GM21423 (cell line): Measurements from ENCODE around the gene ZSWIM3.
"Not testable (repeated sequence)": the region's sequence is repeated elsewhere in the genome, so short reads cannot be mapped to it uniquely, and the experiment has no call there.

Experiments used
- ATAC-seq: cut with Tn5 transposase; IDR thresholded peaks from one replicate; pipeline ENCODE4 v1.9.1; 2021; ENCODE audit warnings: mild to moderate bottlenecking, moderate library complexity; ENCODE audit not compliant: unreplicated experiment

Gene ZSWIM3

DNA sequence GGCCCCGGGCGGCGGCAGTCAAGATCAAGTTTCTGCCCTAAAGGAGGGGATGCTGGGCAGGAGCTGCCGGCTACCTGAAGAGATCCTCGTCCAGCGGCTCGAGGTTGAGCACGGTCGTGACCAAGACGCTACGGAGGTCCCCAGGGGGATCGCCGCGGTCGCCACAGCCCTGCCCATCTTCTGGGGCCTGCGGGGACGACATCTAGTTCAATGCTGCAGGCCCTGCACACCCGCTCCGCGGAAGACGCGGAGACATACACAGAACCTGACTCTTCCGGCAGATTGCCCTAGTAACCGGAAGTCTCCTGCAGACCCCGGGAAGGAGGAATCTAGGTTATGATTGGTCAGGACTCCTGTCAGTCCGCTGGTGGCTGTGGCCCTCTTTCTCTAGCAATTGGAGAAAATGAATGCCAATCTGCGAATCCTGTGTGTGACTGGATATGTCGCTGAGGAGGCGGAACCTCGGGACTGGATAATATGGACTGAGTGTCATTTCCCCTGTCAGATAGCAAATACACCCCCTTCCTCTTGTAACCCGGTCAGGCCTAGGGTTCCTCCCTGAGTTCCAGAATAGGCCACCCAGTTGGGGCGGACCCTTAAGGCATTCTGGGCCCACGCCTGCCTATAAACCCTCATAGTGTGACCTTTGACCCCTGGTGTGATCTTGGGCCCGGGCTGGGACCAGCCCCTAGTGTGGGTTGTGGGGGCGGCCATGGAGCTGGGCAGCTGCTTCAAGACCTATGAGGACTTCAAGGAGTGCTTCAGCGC, at the start of gene ZSWIM3, which contains the start of gene ACOT8:
Gene ZSWIM3 (plus strand): TSS at position 501 of the 768 bp plus-strand sequence. CDS start 212 bp downstream, at position 713.
Gene ACOT8 (minus strand): TSS at position 279 of the 768 bp plus-strand sequence. CDS start 77 bp downstream, at position 202.
- peak; percentile 96 for ATAC-seq

DNA sequence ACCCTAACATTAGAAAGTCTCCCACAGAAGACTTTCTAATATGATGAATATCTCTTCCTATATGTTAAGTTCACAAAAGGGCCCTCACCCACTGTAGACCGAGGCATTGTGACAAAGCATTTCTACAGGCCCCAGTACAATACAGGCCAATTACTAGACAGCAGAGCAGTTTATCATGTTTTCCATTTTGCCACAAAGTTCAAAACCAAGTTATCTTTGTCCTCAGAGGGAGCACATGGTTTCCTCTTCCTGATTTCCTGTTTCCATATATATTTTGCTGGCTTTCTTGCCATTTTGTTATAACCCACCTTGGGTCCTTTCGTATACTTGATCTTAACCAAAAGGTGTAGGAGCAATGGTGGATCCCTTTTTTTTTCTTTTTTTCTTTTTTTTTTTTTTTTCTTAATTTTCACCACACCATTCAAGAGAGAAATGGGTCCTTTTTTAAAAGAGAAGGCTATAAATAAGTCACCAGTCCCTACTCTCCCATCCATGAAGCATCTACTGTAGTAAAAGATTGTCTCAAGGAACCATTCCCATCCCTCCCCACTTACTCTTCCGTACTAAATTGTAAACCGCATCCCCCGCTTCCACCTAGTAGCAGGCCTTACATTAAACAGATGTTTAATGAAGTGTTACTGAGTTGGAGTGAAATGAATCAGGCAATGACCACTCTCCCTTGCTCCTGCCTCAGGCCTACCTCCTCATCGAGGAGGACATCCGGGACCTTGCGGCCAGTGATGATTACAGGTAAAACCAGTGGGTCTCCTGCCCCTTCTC, 47.0 kb upstream of the ZSWIM3 start:
- no peak for ATAC-seq

DNA sequence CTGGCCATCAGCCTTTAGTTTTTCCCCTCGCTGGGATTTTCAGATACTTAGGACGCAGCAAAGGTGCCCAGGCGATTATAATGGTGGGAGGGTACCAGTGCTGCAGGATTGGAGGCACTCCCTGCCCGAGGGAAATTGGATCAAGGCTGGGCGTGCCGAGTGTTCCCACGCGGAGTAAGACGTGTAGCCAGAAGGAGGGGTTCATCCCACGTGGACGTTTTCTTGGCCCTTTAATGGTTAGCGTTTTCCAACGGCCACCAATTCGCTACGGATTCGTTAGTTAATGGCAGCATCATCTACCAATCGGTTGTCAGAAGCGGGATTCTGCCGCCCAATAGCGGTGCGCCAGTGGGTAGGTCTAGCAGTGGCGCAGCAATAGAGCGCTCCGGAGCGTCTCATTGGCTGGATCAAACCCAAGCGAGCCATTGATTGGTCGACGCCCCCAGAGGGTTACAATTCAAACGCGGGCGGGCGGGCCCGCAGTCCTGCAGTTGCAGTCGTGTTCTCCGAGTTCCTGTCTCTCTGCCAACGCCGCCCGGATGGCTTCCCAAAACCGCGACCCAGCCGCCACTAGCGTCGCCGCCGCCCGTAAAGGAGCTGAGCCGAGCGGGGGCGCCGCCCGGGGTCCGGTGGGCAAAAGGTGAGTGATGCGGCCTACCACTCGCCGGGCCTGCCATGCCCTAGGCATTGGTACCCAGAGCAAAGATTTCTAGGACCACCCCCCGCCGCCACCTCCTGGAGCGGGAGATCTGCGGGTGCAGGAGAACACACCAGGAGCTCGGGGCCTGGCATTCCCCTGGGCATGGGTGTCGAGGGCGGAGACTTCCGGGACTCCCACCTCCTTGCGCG, 45.0 kb upstream of the ZSWIM3 start, which contains the start of gene UBE2C:
Gene UBE2C (plus strand): TSS at position 488 of the 849 bp plus-strand sequence. CDS start 52 bp downstream, at position 540.
- peak; percentile 98 for ATAC-seq

DNA sequence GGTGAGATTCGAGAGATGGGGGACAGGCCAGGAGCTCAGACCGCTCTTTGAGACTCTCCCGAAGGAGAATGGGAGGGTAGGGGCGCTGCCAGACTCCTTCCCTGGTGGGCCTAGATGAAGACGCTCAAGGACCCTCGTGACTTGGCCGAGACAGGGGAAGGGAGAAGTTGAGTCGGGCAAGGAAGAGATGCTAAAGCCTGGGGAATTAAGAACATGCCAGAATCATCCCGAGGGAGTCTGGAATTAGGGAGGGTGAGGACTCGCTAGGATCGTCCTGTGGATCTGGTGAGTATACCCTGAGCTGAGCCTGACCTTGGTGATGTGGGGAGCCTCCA, 44.4 kb upstream of the ZSWIM3 start:
- ATAC-seq, result no peak

DNA sequence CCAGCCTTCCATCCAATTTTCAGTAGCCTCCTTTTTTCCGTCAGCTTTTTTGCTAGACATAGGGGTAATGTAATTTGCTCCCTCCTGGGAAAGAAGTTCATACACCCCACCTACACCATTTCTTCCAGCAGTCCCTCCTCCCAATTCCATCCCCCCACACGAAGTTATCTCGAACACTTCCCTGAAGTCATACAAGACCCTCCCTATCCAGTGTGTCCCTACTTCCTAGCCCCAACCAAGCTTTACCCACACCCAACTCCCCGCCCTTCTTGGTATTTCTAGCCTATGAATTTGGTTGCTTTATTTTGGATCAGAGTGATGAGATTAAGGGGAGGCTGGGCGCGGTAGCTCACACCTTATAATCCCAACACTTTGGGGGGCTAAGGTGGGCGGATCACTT, 43.9 kb upstream of the ZSWIM3 start:
- no peak for ATAC-seq

DNA sequence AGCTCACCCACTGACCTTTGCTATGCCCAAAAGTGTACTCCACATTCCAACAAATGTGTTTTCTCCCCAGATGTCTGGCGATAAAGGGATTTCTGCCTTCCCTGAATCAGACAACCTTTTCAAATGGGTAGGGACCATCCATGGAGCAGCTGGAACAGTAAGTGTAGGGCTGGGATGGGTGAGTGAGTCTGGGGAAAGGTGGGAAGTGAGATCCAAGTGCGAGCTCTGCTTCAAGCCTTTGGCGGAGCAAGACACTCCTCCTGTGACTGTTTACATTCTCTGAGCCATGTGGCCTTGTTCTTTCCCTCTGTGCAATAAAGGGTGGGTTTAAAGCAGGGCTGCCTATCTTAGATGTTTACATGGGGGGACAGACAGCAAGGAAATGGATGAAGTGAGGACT, 43.1 kb upstream of the ZSWIM3 start:
- ATAC-seq, result no peak

DNA sequence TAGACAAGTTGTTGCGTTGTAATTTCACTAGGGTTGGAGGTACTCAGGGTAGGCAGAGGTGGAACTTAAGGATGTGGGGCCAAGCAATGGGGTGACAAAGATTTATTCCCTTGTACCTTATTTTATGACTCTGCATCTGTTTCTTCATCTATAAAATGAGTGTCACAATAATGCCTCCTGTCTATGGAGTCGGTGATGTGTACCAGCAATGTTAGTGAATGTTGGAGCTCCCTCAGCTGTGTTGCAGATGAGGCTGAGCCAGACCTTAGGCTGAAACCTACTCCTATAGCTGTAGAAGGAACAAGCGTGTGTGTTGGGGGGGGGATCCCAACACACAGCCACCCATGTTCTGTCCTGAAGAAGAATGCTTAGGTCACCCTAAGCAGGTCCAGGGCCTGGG, 40.5 kb upstream of the ZSWIM3 start:
- no peak for ATAC-seq

DNA sequence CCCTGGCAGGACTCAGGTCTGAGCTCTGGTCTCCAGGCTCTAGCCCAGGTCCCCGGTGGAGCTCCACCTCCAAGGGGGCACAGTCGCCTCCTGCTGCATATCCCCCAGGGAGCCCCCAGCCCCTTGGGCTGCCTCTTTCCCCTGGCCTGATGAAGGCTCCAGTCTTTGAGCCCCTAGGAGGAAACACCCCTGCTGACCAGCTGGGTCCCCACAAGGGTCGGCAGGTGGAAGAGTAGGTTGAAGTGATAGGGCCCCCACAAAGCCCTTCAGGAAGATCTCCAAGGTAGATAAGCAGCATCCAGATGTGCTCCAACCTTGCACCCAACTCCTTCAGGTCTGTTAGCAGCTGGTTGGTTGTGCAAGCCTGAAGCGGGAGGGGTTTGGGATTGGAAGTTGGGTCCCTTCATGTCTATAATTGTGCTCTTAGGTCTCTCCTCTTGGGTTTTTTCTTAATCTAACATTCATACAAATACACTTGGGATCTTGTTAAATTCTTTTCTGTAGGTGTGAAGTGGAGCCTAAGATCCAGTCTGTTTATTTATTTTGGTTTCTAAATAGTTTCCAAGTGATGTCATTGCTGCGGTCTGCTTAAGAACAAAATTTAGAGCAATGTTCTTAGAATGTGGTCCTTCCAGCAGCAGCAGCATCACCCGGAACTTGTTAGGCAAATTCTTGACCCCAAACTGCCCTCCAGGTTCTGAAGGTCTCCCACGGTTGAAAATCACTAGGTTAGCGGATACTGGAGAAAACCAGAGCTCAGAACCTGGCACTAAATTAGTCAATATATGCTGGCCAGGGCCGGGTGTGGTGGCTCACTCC, 39.8 kb upstream of the ZSWIM3 start:
- no peak for ATAC-seq

DNA sequence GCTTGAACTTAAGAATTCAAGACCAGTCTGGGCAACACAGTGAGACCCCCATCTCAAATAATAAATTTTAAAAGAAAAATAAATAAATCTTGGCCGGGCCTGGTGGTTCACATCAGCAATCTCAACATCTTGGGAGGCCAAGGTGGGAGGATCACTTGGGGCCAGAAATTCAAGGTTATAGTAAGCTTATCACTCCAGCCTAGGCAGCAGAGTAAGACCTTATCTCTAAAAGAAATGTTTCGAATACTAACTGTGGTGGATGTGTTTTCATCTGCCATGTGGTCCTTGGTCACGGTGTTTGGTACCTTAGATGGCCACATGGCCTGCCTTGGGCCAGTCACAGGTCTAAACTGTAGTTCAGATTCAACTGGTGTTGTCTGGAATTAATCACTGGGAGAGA, 39.2 kb upstream of the ZSWIM3 start:
- no peak for ATAC-seq

DNA sequence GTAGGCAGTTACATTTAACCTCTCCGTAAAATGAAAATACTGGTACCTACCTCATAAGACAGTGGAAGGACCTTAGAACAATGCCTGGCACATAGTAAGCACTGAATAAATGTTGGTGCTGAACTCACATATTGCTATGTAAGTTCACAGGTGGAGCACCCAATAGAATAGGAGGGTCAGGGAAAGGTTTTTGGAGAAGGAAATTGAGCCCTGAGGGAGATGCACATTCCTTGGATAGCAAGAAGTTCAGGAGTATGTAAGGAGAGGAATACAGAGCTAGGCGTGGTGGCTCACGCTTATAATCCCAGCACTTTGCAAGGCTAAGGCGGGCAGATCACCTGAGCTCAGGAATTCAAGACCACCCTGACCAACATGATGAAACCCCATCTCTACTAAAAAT, 37.9 kb upstream of the ZSWIM3 start:
- ATAC-seq, result no peak

DNA sequence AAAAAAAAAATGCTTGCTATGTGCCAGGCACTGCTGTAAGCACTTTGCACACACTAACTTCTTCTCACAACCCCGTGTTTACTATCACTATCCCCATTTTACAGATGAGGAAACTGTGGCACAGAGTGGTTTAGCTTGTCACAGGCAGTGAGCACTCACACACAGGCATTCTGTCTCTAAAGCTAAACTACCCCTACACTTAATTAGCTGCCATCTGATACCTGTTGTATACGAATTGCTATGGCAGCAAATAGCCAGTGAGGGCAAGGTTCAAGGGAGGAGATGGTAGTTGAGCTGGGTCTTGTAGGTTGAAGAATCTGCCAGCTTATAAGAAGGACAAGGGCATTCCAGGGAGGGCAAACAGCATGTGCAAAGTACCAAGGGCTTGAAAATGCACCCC, 35.5 kb upstream of the ZSWIM3 start:
- ATAC-seq, result no peak

DNA sequence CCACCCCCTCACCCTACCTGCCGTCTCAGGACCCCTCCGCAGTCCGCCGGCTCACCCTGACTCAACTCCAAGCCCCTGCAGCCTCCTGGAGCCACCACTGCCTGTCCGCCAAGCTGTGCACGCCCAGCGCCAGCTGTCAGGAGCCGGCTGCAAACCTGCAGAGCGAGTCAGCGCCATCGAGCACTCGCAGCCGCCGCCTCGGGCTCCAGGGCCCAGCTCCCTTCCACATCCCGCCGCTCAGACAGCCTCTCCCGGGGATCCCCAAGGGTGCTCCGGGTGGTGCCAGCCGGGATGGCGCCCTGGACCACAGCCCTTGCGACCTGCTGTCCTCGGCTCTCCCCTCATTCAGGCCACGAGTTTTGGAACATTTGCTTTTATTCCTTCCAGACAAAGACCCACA, 34.6 kb upstream of the ZSWIM3 start:
- ATAC-seq, result no peak

DNA sequence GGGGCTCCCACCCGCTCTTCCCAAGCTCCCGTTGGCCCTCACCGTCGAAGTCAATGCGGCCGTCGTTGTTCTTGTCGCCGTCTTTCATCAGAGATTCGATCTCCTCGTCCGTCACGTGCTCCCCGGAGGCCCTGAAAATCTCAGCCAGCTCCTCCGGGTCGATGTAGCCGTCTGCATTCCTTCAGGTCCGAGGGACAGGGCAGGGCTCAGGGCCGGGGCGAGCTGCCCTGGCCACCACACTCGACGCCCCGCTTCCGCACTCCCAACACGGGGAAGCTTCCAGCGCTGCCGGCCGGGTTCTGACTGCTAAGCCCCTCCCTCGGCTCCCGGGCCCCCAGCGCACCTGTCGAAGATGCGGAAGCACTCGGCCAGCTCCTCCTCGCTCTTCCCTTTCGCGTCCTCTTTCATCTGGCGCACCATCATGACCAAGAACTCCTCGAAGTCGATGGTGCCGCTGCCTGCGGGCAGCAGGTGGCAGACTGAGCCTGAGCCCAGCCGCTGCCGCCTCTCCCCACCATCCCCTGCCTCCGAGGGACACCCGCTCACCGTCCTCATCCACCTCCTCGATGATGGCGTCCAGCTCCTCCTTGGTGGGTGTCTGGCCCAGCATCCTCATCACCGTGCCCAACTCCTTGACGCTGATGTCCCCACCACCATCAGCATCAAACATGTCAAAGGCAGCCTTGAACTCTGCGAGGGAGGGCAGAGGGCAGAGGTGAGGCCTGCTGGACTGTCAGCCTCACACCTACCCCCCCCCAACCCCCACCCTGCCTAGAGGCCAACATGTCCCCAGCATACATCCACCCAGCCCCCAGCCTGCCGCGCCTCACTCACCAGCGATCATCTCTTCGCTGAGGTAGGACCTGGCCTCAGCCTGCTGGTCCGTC, 33.2 kb upstream of the ZSWIM3 start:
- no peak for ATAC-seq

DNA sequence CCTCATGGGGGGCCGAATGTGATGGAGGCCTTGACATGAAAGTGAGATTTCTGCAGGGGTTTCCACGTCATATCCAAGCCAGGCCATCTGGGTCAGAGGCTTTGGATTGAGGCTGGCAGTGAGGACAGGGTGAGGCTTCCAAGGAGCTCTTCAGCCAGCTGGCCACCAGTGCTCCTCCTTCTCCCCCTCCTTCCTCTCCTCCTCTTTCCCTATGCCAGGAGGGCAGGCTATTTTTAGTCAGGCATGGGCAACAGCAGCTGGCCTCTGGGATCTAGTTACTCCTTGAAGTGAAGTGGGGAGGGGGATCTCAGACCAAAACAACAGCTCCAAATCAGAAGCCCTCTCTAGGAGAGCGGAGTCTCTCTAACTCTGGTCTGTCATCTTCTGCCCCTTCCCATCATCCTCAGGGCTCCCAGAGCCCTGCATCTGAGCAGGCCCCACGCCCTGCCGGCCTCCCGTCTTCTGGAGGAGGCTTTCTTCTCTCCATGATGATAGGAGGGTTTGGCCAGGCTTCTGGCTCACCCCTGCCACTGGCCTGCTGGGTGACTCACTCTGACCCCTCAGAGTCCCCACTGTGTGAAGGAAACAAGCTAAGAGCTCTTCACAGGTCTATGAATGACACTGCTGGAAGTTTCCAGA, 30.9 kb upstream of the ZSWIM3 start:
- no peak for ATAC-seq

DNA sequence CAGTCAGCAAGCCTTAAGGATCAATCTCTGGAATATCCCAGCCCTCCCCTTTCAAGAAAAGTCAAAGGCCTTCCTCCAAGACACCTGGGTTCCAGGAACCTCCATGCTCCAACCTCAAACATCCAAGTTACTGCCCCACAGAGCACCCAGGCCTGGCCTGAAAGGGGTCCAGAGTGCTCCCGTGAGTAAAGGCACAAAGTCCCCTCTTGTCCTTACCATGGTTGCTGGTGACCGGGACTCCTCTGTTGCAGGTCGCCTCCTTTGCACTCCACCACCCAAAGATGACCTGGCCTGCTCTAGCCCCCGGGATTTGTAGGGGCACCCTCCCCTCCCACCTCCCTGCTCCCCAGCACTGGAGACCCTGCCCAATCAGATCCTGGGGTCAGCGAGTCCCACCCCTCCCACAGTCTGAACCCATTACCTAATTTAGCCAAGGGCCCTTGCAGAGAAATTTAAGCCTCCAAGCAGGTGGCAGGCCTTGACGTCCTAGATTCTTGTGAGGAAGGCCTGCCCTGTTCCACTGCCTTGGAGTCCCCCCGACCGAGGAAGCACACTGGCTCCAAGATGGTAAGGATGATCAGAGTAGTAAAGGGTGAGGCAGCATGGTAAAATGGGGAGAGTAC, 30.3 kb upstream of the ZSWIM3 start, which contains the start of gene TNNC2:
Gene TNNC2 (minus strand): TSS at position 283 of the 623 bp plus-strand sequence. CDS start 64 bp downstream, at position 219.
- ATAC-seq, result no peak

DNA sequence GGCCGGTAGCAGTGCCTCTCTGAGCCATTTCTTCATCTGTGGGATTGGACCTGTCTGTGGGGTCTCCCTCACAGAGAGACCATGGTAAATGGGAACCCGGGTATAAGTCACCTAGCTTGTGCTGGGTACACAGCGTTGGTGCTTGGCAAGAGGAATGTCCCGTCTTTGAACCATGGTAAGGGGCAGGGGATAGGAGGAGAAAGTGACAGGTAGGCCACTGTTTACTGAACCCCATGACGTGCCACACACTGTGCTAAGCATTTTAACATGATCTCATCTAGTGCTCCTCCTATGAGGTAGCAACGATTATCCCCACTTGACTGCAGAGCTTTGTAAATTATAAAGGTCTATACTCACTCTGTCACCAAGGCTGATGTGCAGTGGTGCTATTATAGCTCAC, 29.7 kb upstream of the ZSWIM3 start:
- no peak for ATAC-seq

DNA sequence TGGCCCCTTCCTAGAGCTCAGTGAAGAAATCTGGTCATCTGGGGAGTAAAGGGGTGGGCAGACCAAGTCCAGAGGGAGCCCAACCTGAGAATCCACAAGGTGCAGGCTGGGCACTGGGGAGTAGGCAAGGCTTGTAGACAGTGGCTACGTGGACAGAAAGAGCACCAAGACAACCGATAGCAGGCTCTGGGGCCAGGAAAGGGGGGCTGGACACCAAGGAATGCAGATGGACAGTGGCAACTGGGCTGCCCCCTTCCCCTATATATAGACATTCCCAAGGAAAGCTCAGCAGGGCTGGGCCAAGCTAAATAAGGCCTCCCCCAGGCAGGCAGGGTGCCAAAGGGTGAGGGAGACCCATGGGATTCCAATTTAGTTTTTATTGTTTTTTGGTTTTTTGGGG, 28.8 kb upstream of the ZSWIM3 start:
- no peak for ATAC-seq

DNA sequence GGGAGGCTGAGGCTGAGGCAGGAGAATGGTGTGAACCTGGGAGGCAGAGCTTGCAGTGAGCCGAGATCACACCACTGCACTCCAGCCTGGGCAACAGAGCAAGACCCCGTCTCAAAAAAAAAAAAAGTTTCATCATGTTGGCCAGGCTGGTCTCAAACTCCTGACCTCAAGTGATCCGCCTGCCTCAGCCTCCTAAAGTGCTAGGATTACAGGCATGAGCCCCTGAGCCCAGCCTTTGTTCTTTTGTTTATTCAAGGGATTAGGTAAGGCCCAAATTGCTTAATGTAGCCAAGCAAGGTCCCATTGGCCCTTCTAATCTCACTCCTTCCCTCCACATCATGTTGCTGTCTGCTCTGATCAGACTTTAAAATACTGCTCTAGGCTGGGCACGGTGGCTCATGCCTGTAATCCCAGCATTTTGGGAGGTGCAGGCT, 27.7 kb upstream of the ZSWIM3 start:
- ATAC-seq, result not testable (repeated sequence)
